OCI-LY3 (cell line): ENCODE data around the gene PNRC2.

ENCODE experiments used
- EZH2phosphoT487 ChIP-seq: fragments of 200-600 bp; shearing (Covaris generic); IDR thresholded peaks from 2 replicates; pipeline ENCODE4 v1.6.1; 2018; ENCODE audit warnings: antibody characterized with exemption, mixed run types, low read depth
- TF ChIP-seq, protein P1 (sequence below): fragments of 200-600, 300-600 bp; sonication (generic); IDR thresholded peaks from 2 replicates; pipeline ENCODE4 v1.5.1; 2014; ENCODE audit warnings: antibody characterized with exemption, low read length, low read depth

DNA sequence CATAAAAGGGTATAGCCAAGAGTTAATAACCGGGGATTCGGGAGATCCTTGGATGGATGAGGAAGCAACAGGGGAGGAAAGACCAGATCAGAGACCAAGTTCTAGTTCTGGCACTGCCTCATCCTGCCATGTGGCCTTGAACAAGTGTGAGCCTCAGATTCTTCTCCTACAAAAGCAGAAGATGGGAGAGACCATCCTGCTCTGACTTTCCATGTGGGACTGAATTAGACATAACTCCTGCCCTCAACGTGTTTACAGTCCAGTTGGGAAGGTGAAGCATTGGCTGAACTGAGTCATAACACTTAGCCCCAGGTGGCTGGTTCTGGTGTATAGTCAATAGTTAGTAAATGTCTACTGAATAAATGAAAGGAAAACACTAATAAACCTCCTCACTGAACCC, 34.3 kb upstream of the PNRC2 start:
- TF ChIP-seq, protein P1, sequence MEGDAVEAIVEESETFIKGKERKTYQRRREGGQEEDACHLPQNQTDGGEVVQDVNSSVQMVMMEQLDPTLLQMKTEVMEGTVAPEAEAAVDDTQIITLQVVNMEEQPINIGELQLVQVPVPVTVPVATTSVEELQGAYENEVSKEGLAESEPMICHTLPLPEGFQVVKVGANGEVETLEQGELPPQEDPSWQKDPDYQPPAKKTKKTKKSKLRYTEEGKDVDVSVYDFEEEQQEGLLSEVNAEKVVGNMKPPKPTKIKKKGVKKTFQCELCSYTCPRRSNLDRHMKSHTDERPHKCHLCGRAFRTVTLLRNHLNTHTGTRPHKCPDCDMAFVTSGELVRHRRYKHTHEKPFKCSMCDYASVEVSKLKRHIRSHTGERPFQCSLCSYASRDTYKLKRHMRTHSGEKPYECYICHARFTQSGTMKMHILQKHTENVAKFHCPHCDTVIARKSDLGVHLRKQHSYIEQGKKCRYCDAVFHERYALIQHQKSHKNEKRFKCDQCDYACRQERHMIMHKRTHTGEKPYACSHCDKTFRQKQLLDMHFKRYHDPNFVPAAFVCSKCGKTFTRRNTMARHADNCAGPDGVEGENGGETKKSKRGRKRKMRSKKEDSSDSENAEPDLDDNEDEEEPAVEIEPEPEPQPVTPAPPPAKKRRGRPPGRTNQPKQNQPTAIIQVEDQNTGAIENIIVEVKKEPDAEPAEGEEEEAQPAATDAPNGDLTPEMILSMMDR, result no peak
- TF ChIP-seq EZH2phosphoT487, result no peak
